AG09319 (cell line): ENCODE data around the gene RHBDF2.

Experiments used
- DNase-seq: peaks from one replicate; pipeline ENCODE4 v3.0.0-alpha.2; 2010; ENCODE audit warnings: low read depth; ENCODE audit errors: extremely low read depth
- CTCF ChIP-seq: IDR thresholded peaks from 2 replicates; pipeline ENCODE4 v1.5.1; 2011; ENCODE audit warnings: low read depth, mild to moderate bottlenecking, inconsistent platforms, low read length, moderate library complexity

The RHBDF2 gene

GRCh38 chr17:76471498-76472257 lies 29.5 kb downstream of the RHBDF2 start:
- no peak for DNase-seq
- no peak for TF ChIP-seq CTCF

GRCh38 chr17:76469991-76470739 lies 31.1 kb downstream of the RHBDF2 start:
- no peak for TF ChIP-seq CTCF
- DNase-seq: no peak

GRCh38 chr17:76469076-76469990 lies 31.9 kb downstream of the RHBDF2 start:
- no peak for TF ChIP-seq CTCF
- DNase-seq: no peak

- no peak for TF ChIP-seq CTCF
- DNase-seq: no peak
Observed at GRCh38 chr17:76468634-76469010, 32.6 kb downstream of the RHBDF2 start.

- DNase-seq: no peak
- TF ChIP-seq CTCF: no peak
Observed at GRCh38 chr17:76467809-76468633, 33.2 kb downstream of the RHBDF2 start.

GRCh38 chr17:76467366-76467765 lies 33.9 kb downstream of the RHBDF2 start, which contains the start of gene AANAT:
TSS of gene AANAT (plus strand) at chr17:76467603. CDS start at chr17:76468747, 1,144 bp downstream.
- DNase-seq: no peak
- TF ChIP-seq CTCF: no peak
